ENCODE data around the gene DYSF.

DNA sequence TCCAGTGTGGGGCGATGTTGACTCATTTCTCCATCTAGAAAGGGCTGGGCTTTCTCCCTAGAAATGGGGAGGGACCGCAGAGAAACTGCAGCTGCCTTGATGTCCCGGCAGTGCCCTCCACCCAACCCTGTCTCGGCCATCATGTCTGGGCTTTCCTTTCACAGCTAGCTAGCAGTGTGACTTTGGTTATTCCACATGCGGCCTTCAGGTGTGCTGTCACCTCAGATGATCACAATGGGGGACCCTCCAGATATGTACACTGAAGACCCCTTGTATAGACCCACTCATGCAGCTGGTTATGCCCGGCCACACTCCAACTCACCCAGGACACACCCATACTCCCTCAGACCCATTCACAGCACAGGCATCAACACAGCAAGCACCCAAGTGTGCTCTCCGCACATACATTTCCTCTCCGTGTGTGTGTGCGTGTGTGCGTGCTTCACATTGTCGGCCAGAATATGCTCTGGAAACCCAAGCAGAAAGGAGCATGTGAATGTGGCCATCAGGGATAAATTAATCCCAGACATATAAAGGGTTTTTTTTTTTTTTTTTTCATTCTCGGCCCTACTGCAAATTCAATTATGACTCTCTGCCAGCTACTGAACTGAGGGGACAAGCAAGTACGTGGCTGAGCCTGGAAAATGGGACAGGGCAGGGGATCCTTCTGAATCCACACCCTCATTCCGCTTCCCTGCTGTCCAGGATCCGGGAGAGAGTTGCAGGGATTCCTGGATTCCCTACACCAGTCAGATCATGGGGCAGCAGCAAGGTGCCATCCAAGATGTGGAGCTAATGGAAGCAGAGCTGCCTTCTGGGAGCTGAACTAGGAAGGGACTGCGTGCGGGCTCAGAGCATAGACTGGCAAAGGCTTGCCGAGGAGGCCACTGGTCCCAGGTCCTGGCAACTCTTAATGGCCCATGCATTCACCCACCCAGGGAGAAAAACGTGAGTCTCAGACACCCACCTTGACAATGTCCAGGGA lies 240.2 kb downstream of the DYSF start:
- no peak for TF ChIP-seq POLR2AphosphoS5 (IDR thresholded peaks at IDR 0.05; ENCODE audit: low read depth, low read length)
- TF ChIP-seq, protein P1, sequence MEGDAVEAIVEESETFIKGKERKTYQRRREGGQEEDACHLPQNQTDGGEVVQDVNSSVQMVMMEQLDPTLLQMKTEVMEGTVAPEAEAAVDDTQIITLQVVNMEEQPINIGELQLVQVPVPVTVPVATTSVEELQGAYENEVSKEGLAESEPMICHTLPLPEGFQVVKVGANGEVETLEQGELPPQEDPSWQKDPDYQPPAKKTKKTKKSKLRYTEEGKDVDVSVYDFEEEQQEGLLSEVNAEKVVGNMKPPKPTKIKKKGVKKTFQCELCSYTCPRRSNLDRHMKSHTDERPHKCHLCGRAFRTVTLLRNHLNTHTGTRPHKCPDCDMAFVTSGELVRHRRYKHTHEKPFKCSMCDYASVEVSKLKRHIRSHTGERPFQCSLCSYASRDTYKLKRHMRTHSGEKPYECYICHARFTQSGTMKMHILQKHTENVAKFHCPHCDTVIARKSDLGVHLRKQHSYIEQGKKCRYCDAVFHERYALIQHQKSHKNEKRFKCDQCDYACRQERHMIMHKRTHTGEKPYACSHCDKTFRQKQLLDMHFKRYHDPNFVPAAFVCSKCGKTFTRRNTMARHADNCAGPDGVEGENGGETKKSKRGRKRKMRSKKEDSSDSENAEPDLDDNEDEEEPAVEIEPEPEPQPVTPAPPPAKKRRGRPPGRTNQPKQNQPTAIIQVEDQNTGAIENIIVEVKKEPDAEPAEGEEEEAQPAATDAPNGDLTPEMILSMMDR (IDR thresholded peaks at IDR 0.05) = no peak
- TF ChIP-seq SIN3A (IDR thresholded peaks at IDR 0.05; ENCODE audit: borderline replicate concordance, insufficient read depth, low read depth, low read length) = no peak
